Calu3 (cell line): Measurements from ENCODE around the gene HNRNPR. TPM values are rescaled to one million over a fixed set of nuclear protein-coding genes. Genes with fewer than 3 reads are reported as not detected.

Experiments
- BruUV-seq: library from RNA; stranded (reverse); fragments of 400-500 nt; replicated peaks from 2 replicates; lab custom pipeline; 2021; lab: Mats Ljungman, UMichigan
- CTCF ChIA-PET: fragments of 300-600 bp; sonication (Branson Sonifier 250); formaldehyde crosslinking; loops from one replicate; lab custom pipeline; 2022; ENCODE audit warnings: antibody characterized with exemption; lab: Charles Lee
- DNase-seq: peaks from one replicate; pipeline ENCODE4 v3.0.0; 2022
- H3K27ac Mint-ChIP-seq: one replicate; pipeline ENCODE4 v1.8.0; 2022; ENCODE audit warnings: mixed read lengths; ENCODE audit not compliant: unreplicated experiment
- H3K27me3 Mint-ChIP-seq: one replicate; pipeline ENCODE4 v1.8.0; 2022; ENCODE audit warnings: mixed read lengths; ENCODE audit not compliant: unreplicated experiment
- H3K36me3 Mint-ChIP-seq: one replicate; pipeline ENCODE4 v1.8.0; 2022; ENCODE audit warnings: mild to moderate bottlenecking, moderate library complexity, mixed read lengths; ENCODE audit not compliant: insufficient read depth, unreplicated experiment
- H3K4me1 Mint-ChIP-seq: one replicate; pipeline ENCODE4 v1.8.0; 2022; ENCODE audit warnings: mild to moderate bottlenecking, low read depth, mixed read lengths; ENCODE audit not compliant: unreplicated experiment
- H3K4me3 Mint-ChIP-seq: one replicate; pipeline ENCODE4 v1.8.0; 2022; ENCODE audit warnings: mild to moderate bottlenecking, low read depth, moderate library complexity, mixed read lengths; ENCODE audit not compliant: unreplicated experiment
- H3K9me3 Mint-ChIP-seq: one replicate; pipeline ENCODE4 v1.8.0; 2022; ENCODE audit warnings: low read depth, mixed read lengths; ENCODE audit not compliant: unreplicated experiment
- intact Hi-C: fragments of 100-400 bp; cut with micrococcal nuclease; formaldehyde crosslinking; loops from one replicate; pipeline ENCODE4 v1.10.0; 2022; ENCODE audit not compliant: unreplicated experiment
- total RNA-seq: library from RNA; stranded (reverse); gene quantifications from 2 replicates; pipeline ENCODE4 v1.2.3, GENCODE V29; 2022
- TF ChIP-seq, protein P1 (sequence below): fragments of 200-600 bp; IDR thresholded peaks from one replicate; pipeline ENCODE4 v1.8.0; 2022; ENCODE audit warnings: antibody characterized with exemption; ENCODE audit not compliant: unreplicated experiment

HNRNPR gene
- total RNA-seq, 1 experiment from 2014 or later: 126 TPM

DNA sequence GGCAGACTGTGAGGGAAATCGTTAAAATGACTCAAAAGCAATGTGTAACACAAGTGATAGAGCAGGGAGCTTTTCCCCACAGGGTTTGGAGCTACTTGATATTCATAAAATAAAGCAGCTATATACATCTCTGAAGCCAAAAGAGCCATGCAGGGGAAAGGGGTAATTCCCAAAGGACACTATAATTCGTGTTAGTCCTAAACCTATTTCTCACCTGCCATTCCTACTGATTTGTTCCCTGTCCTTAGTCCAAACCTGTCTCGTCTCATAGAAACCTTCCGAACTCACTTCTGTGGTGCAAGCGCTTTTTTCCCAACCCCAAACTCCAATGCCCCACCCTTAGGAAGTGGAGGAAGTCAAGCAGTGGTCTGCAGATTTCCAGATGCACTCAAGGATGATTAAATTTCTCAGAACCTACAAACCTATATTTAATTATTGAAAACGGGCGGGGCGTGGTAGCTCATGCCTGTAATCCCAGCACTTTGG is 946 bp upstream of the HNRNPR start:
- no peaks in the 10 kb centered on the region for H3K9me3 Mint-ChIP-seq
- peaks cover 7% of the 10 kb centered on the region for H3K4me1 Mint-ChIP-seq
- no peaks in the 10 kb centered on the region for H3K27me3 Mint-ChIP-seq
- H3K27ac Mint-ChIP-seq: peak overlapping the region; percentile 96
- no TSS peak for BruUV-seq
- no peak for DNase-seq
- TF ChIP-seq, protein P1, sequence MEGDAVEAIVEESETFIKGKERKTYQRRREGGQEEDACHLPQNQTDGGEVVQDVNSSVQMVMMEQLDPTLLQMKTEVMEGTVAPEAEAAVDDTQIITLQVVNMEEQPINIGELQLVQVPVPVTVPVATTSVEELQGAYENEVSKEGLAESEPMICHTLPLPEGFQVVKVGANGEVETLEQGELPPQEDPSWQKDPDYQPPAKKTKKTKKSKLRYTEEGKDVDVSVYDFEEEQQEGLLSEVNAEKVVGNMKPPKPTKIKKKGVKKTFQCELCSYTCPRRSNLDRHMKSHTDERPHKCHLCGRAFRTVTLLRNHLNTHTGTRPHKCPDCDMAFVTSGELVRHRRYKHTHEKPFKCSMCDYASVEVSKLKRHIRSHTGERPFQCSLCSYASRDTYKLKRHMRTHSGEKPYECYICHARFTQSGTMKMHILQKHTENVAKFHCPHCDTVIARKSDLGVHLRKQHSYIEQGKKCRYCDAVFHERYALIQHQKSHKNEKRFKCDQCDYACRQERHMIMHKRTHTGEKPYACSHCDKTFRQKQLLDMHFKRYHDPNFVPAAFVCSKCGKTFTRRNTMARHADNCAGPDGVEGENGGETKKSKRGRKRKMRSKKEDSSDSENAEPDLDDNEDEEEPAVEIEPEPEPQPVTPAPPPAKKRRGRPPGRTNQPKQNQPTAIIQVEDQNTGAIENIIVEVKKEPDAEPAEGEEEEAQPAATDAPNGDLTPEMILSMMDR: no peak
- intact Hi-C loops: loop anchor here (5.0 kb wide), 1 partner anchor 38 kb away; no protein-coding TSS in a partner anchor
- CTCF ChIA-PET: interaction anchor here (1.3 to 1.4 kb wide), 4 partner anchors 23 to 107 kb away, joined by 3 to 19 read pairs (median 12); no protein-coding TSS in a partner anchor
- peak overlapping the region; percentile 83 for H3K4me3 Mint-ChIP-seq
- peaks cover 41% of the 10 kb centered on the region for H3K36me3 Mint-ChIP-seq

GRCh38 chr1:23343221-23344110 is 618 bp downstream of the HNRNPR start:
- no TSS peak for BruUV-seq
- Mint-ChIP-seq H3K4me3 (peak overlapping the region; percentile 83), H3K27me3 (no peaks in the 10 kb centered on the region), H3K36me3 (peaks cover 45% of the 10 kb centered on the region), H3K4me1 (peaks cover 14% of the 10 kb centered on the region), H3K9me3 (no peaks in the 10 kb centered on the region), H3K27ac (peak overlapping the region; percentile 56)
- CTCF ChIA-PET: interaction anchor here (0.6 to 1.4 kb wide), 7 partner anchors 24 to 757 kb away, joined by 3 to 19 read pairs (median 8); no protein-coding TSS in a partner anchor
- intact Hi-C loops: loop anchor here (5.0 kb wide), 1 partner anchor 36 kb away; no protein-coding TSS in a partner anchor
- TF ChIP-seq, protein P1: no peak
- peak; percentile 27 for DNase-seq

GRCh38 chr1:23341931-23342692 is 2.0 kb downstream of the HNRNPR start:
- DNase-seq: no peak
- H3K27ac Mint-ChIP-seq: peak overlapping the region; percentile 61
- H3K9me3 Mint-ChIP-seq: no peaks in the 10 kb centered on the region
- peaks cover 14% of the 10 kb centered on the region for H3K4me1 Mint-ChIP-seq
- intact Hi-C loops: loop anchor here (5.0 kb wide), 1 partner anchor 35 kb away; no protein-coding TSS in a partner anchor
- CTCF ChIA-PET: interaction anchor here (2.4 kb wide), 1 partner anchor 62 kb away, joined by 8 read pairs; no protein-coding TSS in a partner anchor
- H3K4me3 Mint-ChIP-seq: peak overlapping the region; percentile 83
- H3K27me3 Mint-ChIP-seq: no peaks in the 10 kb centered on the region
- H3K36me3 Mint-ChIP-seq: peaks cover 53% of the 10 kb centered on the region
- TF ChIP-seq, protein P1: no peak
- BruUV-seq: no TSS peak

DNA sequence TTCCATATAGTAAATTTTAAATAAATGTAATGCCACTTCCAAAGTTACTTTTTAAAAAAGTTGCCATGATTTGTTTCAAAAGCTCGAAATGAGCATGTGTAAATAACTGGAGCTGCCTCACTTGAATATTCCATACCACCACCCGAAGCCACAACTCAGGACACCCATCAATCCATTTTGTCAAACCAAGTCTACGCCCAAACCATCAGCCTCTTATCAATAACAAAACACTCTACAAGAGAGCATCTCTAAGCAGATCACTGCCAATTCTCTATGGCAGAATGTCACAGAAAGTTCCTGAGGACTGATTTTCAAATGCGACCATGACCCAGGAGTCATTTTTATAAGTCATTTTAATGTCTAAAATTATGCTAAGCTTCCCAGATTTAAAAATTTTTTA is 4.5 kb downstream of the HNRNPR start:
- no peak overlapping the region for H3K27ac Mint-ChIP-seq
- BruUV-seq: no TSS peak
- CTCF ChIA-PET: no interaction called here
- DNase-seq: no peak
- peaks cover 66% of the 10 kb centered on the region for H3K36me3 Mint-ChIP-seq
- intact Hi-C loops: loop anchor here (5.0 kb wide), 1 partner anchor 32 kb away; no protein-coding TSS in a partner anchor
- H3K4me3 Mint-ChIP-seq: peak overlapping the region; percentile 55
- H3K9me3 Mint-ChIP-seq: no peaks in the 10 kb centered on the region
- no peaks in the 10 kb centered on the region for H3K27me3 Mint-ChIP-seq
- TF ChIP-seq, protein P1: no peak
- peaks cover 14% of the 10 kb centered on the region for H3K4me1 Mint-ChIP-seq
